CD4-positive, alpha-beta memory T cell (primary cell): ENCODE results near the gene FAM163A. TPM values are rescaled to one million over a fixed set of nuclear protein-coding genes. Genes with fewer than 3 reads are reported as not detected.

ENCODE experiments used
- CTCF ChIA-PET: fragments of 350-600 bp; sonication (Branson Sonifier 250); formaldehyde crosslinking; loops from one replicate; lab custom pipeline; 2021; ENCODE audit warnings: inconsistent platforms; ENCODE audit not compliant: partially characterized antibody; lab: Charles Lee
- POLR2A ChIA-PET: fragments of 350-600 bp; sonication (Branson Sonifier 250); formaldehyde crosslinking; loops from one replicate; lab custom pipeline; 2021; ENCODE audit not compliant: partially characterized antibody; lab: Charles Lee
- DNase-seq, 5 donors: peaks; one replicate each; pipeline versions ENCODE4 v3.0.0 to v3.0.0-alpha.2; 2020 to 2022; ENCODE audit warnings: mixed read lengths in 1 of 5
- H3K27ac ChIP-seq: one replicate; pipeline ENCODE4 v1.7.0; 2013; ENCODE audit warnings: low read depth, low read length
- H3K27me3 ChIP-seq: 2 replicates; pipeline ENCODE4 v1.7.0; 2013; ENCODE audit warnings: mild to moderate bottlenecking, low read length, moderate library complexity; ENCODE audit not compliant: insufficient read depth
- H3K36me3 ChIP-seq: 2 replicates; pipeline ENCODE4 v1.7.0; 2013; ENCODE audit warnings: mild to moderate bottlenecking, low read length, moderate library complexity; ENCODE audit not compliant: insufficient read depth
- H3K4me1 ChIP-seq: 2 replicates; pipeline ENCODE4 v1.7.0; 2013; ENCODE audit warnings: mild to moderate bottlenecking, low read length, moderate library complexity; ENCODE audit not compliant: insufficient read depth
- H3K4me3 ChIP-seq, 2 donors: one replicate each; pipeline ENCODE4 v1.7.0; 2013; ENCODE audit warnings: low read length in 2 of 2, mild to moderate bottlenecking in 1 of 2
- H3K9me3 ChIP-seq, 2 donors: one replicate each; pipeline ENCODE4 v1.7.0; 2013; ENCODE audit warnings: low read length in 2 of 2, control low read depth in 1 of 2; ENCODE audit not compliant: control insufficient read depth in 1 of 2
- H3K27ac Mint-ChIP-seq, 7 donors: one replicate each; pipeline ENCODE4 v1.8.0; 2020 to 2021; ENCODE audit warnings: mixed read lengths in 7 of 7, mild to moderate bottlenecking in 6 of 7, inconsistent platforms in 3 of 7, moderate library complexity in 3 of 7
- H3K27me3 Mint-ChIP-seq, 2 donors: one replicate each; pipeline ENCODE4 v1.8.0; 2020 to 2021; ENCODE audit warnings: mixed read lengths in 2 of 2
- H3K36me3 Mint-ChIP-seq, 2 donors: one replicate each; pipeline ENCODE4 v1.8.0; 2020 to 2021; ENCODE audit warnings: mixed read lengths in 2 of 2, inconsistent platforms in 1 of 2, mild to moderate bottlenecking in 1 of 2
- H3K4me1 Mint-ChIP-seq, 4 donors: one replicate each; pipeline ENCODE4 v1.8.0; 2020 to 2021; ENCODE audit warnings: mixed read lengths in 4 of 4, mild to moderate bottlenecking in 1 of 4
- H3K4me3 Mint-ChIP-seq, 8 donors: one replicate each; pipeline ENCODE4 v1.8.0; 2020 to 2021; ENCODE audit warnings: mixed read lengths in 8 of 8, mild to moderate bottlenecking in 7 of 8, moderate library complexity in 6 of 8, inconsistent platforms in 3 of 8
- H3K9me3 Mint-ChIP-seq, 8 donors: one replicate each; pipeline ENCODE4 v1.8.0; 2020 to 2021; ENCODE audit warnings: mixed read lengths in 8 of 8, mild to moderate bottlenecking in 5 of 8, inconsistent platforms in 3 of 8, moderate library complexity in 1 of 8
- intact Hi-C: fragments of 100-400 bp; cut with micrococcal nuclease; formaldehyde crosslinking; loops from one replicate; pipeline ENCODE4 v1.15.1; 2023
- polyA plus RNA-seq, 2 donors: library from polyadenylated mRNA; unstranded; fragments of 300-500 nt; fragmentation: Illumina TruSeq; gene quantifications; one replicate each; pipeline ENCODE4 v1.2.3, GENCODE V29; 2021
- total RNA-seq, 2 experiments: library from RNA; stranded (reverse); gene quantifications; one replicate each; pipeline ENCODE4 v1.2.3, GENCODE V29; 2021

FAM163A gene
- total and polyA plus RNA-seq, 4 experiments from 2014 or later, result 0.11 to 0.29 (median 0.20) TPM; not detected in 1

GRCh38 chr1:179807691-179808485, 64.8 kb downstream of the FAM163A start:
- H3K4me1 Mint-ChIP-seq, result peaks cover 4 to 5% (median 5%) of the 10 kb centered on the region in 4 donors
- H3K27me3 Mint-ChIP-seq, result peaks cover 0 to 3% of the 10 kb centered on the region in 2 donors
- ChIA-PET POLR2A (no interaction called here), CTCF (interaction anchor here (0.6 to 11.5 kb wide), 7 partner anchors 7 to 729 kb away, joined by 3 to 446 read pairs (median 101); no protein-coding TSS in a partner anchor)
- H3K27ac Mint-ChIP-seq, result peak overlapping the region in 1 of 7 donors; percentile 22
- DNase-seq, result no peak
- H3K4me1 ChIP-seq, result peaks cover 6% of the 10 kb centered on the region
- H3K27me3 ChIP-seq, result no peaks in the 10 kb centered on the region
- no peak overlapping the region for H3K27ac ChIP-seq
- H3K36me3 Mint-ChIP-seq, result no peaks in the 10 kb centered on the region
- H3K4me3 ChIP-seq, result no peak overlapping the region
- H3K36me3 ChIP-seq, result no peaks in the 10 kb centered on the region
- intact Hi-C loops, result no loop called here
- H3K9me3 ChIP-seq, result no peaks in the 10 kb centered on the region
- no peak overlapping the region for H3K4me3 Mint-ChIP-seq
- no peaks in the 10 kb centered on the region for H3K9me3 Mint-ChIP-seq

GRCh38 chr1:179808503-179808902, 65.4 kb downstream of the FAM163A start:
- intact Hi-C loops, result no loop called here
- peak overlapping the region in 2 of 7 donors; percentile 16 to 27 for H3K27ac Mint-ChIP-seq
- peaks cover 4 to 5% (median 5%) of the 10 kb centered on the region in 4 donors for H3K4me1 Mint-ChIP-seq
- peaks cover 0 to 3% of the 10 kb centered on the region in 2 donors for H3K27me3 Mint-ChIP-seq
- H3K4me3 Mint-ChIP-seq, result no peak overlapping the region
- Histone ChIP-seq H3K4me3 (no peak overlapping the region), H3K27me3 (no peaks in the 10 kb centered on the region), H3K9me3 (no peaks in the 10 kb centered on the region), H3K36me3 (no peaks in the 10 kb centered on the region), H3K27ac (no peak overlapping the region), H3K4me1 (peaks cover 6% of the 10 kb centered on the region)
- POLR2A ChIA-PET, result no interaction called here
- no peak for DNase-seq
- CTCF ChIA-PET, result interaction anchor here (1.1 to 11.5 kb wide), 13 partner anchors 12 to 345 kb away, joined by 3 to 446 read pairs (median 9); no protein-coding TSS in a partner anchor
- H3K9me3 Mint-ChIP-seq, result no peaks in the 10 kb centered on the region
- H3K36me3 Mint-ChIP-seq, result no peaks in the 10 kb centered on the region

DNA sequence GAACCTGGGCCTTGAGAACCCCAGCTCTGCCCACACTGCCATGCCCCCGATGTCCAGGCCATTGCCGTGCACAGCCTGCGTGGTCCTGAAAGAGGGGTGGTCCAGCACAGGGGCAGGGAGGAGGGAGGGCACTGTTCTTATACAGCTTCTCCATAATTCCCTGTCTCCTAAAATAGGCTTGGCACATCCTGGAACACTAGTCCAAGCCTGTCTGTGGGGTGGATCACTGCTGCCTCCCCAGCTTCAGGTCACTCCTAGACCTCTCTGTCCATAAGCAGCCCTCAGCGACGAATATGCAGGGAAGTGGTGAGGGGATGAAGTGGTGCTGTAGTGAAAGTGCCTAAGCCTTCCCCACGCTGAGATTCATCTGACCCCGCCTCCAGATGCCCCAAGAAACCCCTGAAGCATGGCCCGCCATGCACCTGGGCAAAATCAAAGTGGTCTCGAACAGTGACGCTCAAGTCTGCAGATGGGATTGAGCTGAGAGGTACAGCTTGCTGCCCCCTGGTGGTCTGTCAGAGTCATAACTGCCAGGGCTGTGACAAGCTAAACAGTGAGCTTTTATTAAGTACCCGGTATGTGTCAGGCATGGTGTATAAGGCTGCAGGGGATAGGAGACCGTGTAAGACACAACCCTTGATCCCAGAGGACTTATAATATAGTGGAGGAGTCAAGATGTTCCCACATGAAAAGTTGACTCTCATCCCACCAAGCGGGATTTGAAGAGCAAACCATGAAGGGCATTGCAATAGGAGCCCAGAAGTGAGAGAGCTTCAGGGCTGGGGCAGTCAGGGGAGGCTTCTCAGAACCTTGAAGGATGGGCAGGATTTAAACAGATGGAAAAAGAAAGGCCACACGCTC, 66.6 kb downstream of the FAM163A start:
- no peaks in the 10 kb centered on the region for H3K9me3 ChIP-seq
- Mint-ChIP-seq H3K4me1 (peaks cover 8 to 12% (median 11%) of the 10 kb centered on the region in 4 donors), H3K36me3 (no peaks in the 10 kb centered on the region), H3K27ac (peak overlapping the region in 6 of 7 donors; percentile 0 to 48 (median 5)), H3K27me3 (peaks cover 0 to 3% of the 10 kb centered on the region in 2 donors), H3K9me3 (no peaks in the 10 kb centered on the region), H3K4me3 (peak overlapping the region in 1 of 8 donors; percentile 46)
- intact Hi-C loops, result loop anchor here (1.0 to 10.0 kb wide), 4 partner anchors 99 to 1275 kb away; partner anchors contain the start of gene AXDND1
- POLR2A ChIA-PET, result interaction anchor here (1.0 to 1.3 kb wide), 2 partner anchors 72 to 103 kb away, joined by 5 to 6 read pairs; partner anchors contain the start of gene TOR1AIP1
- H3K4me1 ChIP-seq, result peaks cover 14% of the 10 kb centered on the region
- no peak overlapping the region for H3K27ac ChIP-seq
- no peak overlapping the region for H3K4me3 ChIP-seq
- DNase-seq, result peak; percentile 70 to 74 (median 71)
- CTCF ChIA-PET, result interaction anchor here (0.6 to 11.5 kb wide), 52 partner anchors 11 to 1268 kb away, joined by 3 to 446 read pairs (median 4); no protein-coding TSS in a partner anchor
- H3K27me3 ChIP-seq, result no peaks in the 10 kb centered on the region
- H3K36me3 ChIP-seq, result no peaks in the 10 kb centered on the region

GRCh38 chr1:179810367-179810715, 67.2 kb downstream of the FAM163A start:
- Histone ChIP-seq H3K27me3 (no peaks in the 10 kb centered on the region), H3K36me3 (no peaks in the 10 kb centered on the region), H3K27ac (no peak overlapping the region), H3K4me3 (no peak overlapping the region), H3K9me3 (no peaks in the 10 kb centered on the region), H3K4me1 (peaks cover 15% of the 10 kb centered on the region)
- H3K27me3 Mint-ChIP-seq, result peaks cover 0 to 3% of the 10 kb centered on the region in 2 donors
- intact Hi-C loops, result loop anchor here (1.0 to 10.0 kb wide), 3 partner anchors 104 to 1276 kb away; partner anchors contain the start of gene AXDND1
- H3K4me1 Mint-ChIP-seq, result peaks cover 12 to 18% (median 17%) of the 10 kb centered on the region in 4 donors
- ChIA-PET POLR2A (interaction anchor here (1.0 to 1.3 kb wide), 2 partner anchors 72 to 104 kb away, joined by 5 to 6 read pairs; partner anchors contain the start of gene TOR1AIP1), CTCF (interaction anchor here (0.6 to 11.5 kb wide), 44 partner anchors 11 to 1269 kb away, joined by 3 to 446 read pairs (median 5); no protein-coding TSS in a partner anchor)
- no peak overlapping the region for H3K4me3 Mint-ChIP-seq
- no peak for DNase-seq
- no peaks in the 10 kb centered on the region for H3K9me3 Mint-ChIP-seq
- H3K36me3 Mint-ChIP-seq, result peaks cover 0 to 2% of the 10 kb centered on the region in 2 donors
- H3K27ac Mint-ChIP-seq, result peak overlapping the region in 1 of 7 donors; percentile 77

DNA sequence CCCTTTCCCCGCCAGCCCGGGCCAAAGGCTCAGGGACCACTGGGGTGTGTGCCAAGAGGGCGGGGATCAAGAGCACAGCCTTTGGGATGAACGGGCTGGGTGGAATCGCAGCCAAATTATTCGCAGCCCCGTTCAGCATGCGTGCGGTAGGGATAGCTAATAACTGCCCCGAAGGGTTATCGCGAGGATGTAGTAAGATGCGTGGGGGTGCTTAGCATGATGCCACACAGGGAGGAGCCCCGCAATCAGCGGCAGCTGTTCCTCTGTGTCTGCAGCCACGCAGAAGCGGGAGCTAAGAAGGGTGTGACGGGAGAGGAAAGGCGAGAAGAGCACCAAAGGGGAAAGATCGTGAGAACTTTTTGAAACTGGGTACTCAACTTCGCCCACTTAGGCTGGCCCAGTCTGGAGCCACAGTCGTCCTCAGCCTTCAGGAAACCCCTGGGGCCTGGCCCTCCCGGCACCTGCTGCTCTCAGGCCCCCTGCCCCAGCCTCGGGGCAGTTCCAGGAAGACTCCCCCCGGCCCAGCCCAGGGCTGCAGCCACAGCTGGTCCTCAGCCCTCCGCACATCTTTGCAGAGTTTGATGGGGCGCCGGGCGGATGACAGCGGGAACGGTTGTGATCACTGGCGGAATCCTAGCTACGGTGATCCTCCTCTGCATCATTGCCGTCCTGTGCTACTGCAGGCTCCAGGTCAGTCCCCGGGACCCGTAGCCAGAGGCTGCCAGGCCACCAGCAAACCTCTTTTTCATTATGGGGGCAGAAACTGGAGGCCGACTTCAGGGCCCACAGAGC, 69.6 kb downstream of the FAM163A start:
- H3K36me3 Mint-ChIP-seq, result peaks cover 0 to 2% of the 10 kb centered on the region in 2 donors
- peaks cover 14 to 31% (median 27%) of the 10 kb centered on the region in 4 donors for H3K4me1 Mint-ChIP-seq
- H3K36me3 ChIP-seq, result no peaks in the 10 kb centered on the region
- H3K4me1 ChIP-seq, result peaks cover 23% of the 10 kb centered on the region
- intact Hi-C loops, result loop anchor here (5.0 to 10.0 kb wide), 2 partner anchors 445 to 1278 kb away; partner anchors contain the start of gene AXDND1
- ChIA-PET POLR2A (interaction anchor here (0.8 kb wide), 1 partner anchor 103 kb away, joined by 3 read pairs; no protein-coding TSS in a partner anchor), CTCF (interaction anchor here (1.1 to 11.5 kb wide), 9 partner anchors 10 to 110 kb away, joined by 3 to 446 read pairs (median 33); no protein-coding TSS in a partner anchor)
- no peaks in the 10 kb centered on the region for H3K9me3 Mint-ChIP-seq
- H3K4me3 ChIP-seq, result no peak overlapping the region
- no peak overlapping the region for H3K4me3 Mint-ChIP-seq
- H3K27me3 ChIP-seq, result no peaks in the 10 kb centered on the region
- no peak for DNase-seq
- no peak overlapping the region for H3K27ac ChIP-seq
- no peaks in the 10 kb centered on the region for H3K9me3 ChIP-seq
- peak overlapping the region in 1 of 7 donors; percentile 59 for H3K27ac Mint-ChIP-seq
- peaks cover 0 to 3% of the 10 kb centered on the region in 2 donors for H3K27me3 Mint-ChIP-seq
